ENCODE measurements around the gene RPL31. TPM values are rescaled to one million over a fixed set of nuclear protein-coding genes. Genes with fewer than 3 reads are reported as not detected.
A peak's percentile ranks its signal among the peaks of the same experiment; 100 is the strongest.

Gene RPL31
- total RNA-seq, 1 experiment from 2014 or later, result 865 TPM

GRCh38 chr2:101018934-101019333, 16.8 kb downstream of the RPL31 start:
- no peak for DNase-seq
- no peaks in the 10 kb centered on the region for H3K27me3 ChIP-seq (ENCODE audit: control insufficient read depth, insufficient read depth, low read length)
- H3K4me3 ChIP-seq (ENCODE audit: insufficient read depth, low read depth, low read length), result no peak overlapping the region
- peaks cover 20% of the 10 kb centered on the region for H3K36me3 ChIP-seq (replicated peaks; ENCODE audit: control insufficient read depth, insufficient read depth, low read length)

DNA sequence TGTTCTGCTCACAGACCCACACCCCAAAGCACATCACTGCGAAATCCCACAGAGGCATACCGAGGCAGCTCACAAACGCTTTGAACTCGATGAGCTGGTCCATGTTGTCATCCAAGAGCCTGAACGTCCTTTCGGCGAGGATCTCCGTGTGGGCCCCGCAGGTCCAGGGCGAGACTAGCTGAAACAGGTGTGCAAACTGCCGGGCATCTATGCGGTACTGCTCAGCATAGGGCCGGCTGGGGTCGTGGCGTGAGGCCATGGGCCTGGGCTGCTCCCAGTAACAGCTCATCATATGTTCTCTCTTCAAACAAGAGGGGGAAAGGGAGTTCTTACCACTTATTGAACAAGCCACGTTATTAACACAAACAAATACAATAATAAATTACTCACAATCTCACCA, 20.1 kb downstream of the RPL31 start:
- DNase-seq, result no peak
- Histone ChIP-seq H3K27me3 (ENCODE audit: control insufficient read depth, insufficient read depth, low read length) (no peaks in the 10 kb centered on the region), H3K36me3 (replicated peaks; ENCODE audit: control insufficient read depth, insufficient read depth, low read length) (peaks cover 19% of the 10 kb centered on the region), H3K4me3 (ENCODE audit: insufficient read depth, low read depth, low read length) (no peak overlapping the region)

DNA sequence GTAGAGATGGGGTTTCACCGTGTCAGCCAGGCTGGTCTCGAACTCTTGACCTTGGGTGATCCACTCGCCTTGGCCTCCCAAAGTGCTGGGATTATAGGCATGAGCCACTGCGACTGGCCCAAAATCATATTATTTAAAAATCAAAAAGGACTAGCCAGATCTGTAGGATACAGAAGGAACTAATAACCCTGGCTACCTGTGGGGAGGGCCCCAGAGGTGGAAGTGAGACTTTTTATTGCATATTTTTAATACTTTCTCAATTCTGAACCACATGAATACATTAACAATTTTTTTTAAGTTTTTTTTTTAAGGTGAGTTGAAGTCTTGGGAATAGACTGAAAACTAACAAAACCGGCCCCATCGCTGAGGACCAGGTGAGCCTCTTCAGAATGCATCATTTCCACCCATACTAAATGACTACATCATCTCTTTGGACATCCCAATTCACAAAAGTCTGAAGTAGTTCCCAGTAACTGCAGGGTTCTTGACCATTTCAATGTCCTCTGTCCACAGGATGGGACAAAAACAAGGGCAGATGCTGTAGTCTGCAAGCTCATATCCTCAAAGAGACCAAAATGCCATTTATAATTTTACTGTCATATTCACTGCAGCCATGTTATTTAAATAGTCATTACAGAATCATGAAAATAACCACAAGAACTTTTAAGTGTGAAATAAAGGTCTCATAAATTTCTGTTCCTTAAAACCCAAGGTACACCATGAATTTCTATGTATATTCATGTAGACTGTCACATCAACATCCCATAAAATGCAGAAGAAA, 21.4 kb downstream of the RPL31 start:
- Histone ChIP-seq H3K27me3 (ENCODE audit: control insufficient read depth, insufficient read depth, low read length) (no peaks in the 10 kb centered on the region), H3K4me3 (ENCODE audit: insufficient read depth, low read depth, low read length) (no peak overlapping the region), H3K36me3 (replicated peaks; ENCODE audit: control insufficient read depth, insufficient read depth, low read length) (peaks cover 16% of the 10 kb centered on the region)
- no peak for DNase-seq

GRCh38 chr2:101025561-101025960, 23.5 kb downstream of the RPL31 start:
- no peak for DNase-seq
- no peaks in the 10 kb centered on the region for H3K27me3 ChIP-seq (ENCODE audit: control insufficient read depth, insufficient read depth, low read length)
- no peak overlapping the region for H3K4me3 ChIP-seq (ENCODE audit: insufficient read depth, low read depth, low read length)
- H3K36me3 ChIP-seq (replicated peaks; ENCODE audit: control insufficient read depth, insufficient read depth, low read length), result peaks cover 15% of the 10 kb centered on the region

- peak; percentile 59 for DNase-seq
- peaks cover 14% of the 10 kb centered on the region for H3K36me3 ChIP-seq (replicated peaks; ENCODE audit: control insufficient read depth, insufficient read depth, low read length)
- H3K4me3 ChIP-seq (ENCODE audit: insufficient read depth, low read depth, low read length), result no peak overlapping the region
- no peaks in the 10 kb centered on the region for H3K27me3 ChIP-seq (ENCODE audit: control insufficient read depth, insufficient read depth, low read length)
These were observed 24.2 kb downstream of the RPL31 start for GRCh38 chr2:101026253-101026701.

DNA sequence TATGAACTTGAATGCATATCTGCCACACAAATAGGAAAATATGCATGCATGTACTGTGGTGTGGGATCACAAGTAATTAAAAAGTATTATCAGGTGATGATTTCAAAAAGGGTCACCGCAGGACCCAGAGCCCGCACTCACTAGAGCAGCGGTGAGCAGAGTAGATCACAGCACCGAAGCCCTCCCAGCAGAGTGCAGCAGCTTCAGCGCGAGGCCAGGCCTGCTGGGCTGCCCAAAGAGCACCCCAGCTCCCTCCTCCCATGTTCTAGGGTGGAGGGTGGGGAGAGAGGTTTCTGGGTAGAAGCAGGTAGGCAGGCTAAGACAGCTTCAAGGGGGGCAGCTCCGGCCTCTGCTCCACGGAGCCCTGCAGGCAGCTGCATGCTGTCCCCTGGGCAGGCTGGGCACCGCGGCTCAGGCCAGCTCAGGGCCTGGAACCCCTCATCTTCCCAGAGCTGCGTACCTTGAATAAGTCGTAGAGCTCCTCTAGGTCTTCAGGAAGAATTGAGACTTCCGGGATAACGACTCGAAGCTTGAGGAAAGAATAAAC, 24.9 kb downstream of the RPL31 start:
- H3K27me3 ChIP-seq (ENCODE audit: control insufficient read depth, insufficient read depth, low read length), result no peaks in the 10 kb centered on the region
- H3K4me3 ChIP-seq (ENCODE audit: insufficient read depth, low read depth, low read length), result no peak overlapping the region
- peaks cover 10% of the 10 kb centered on the region for H3K36me3 ChIP-seq (replicated peaks; ENCODE audit: control insufficient read depth, insufficient read depth, low read length)
- peak; percentile 36 for DNase-seq

GRCh38 chr2:101027852-101028251, 25.8 kb downstream of the RPL31 start:
- Histone ChIP-seq H3K27me3 (ENCODE audit: control insufficient read depth, insufficient read depth, low read length) (no peaks in the 10 kb centered on the region), H3K4me3 (ENCODE audit: insufficient read depth, low read depth, low read length) (no peak overlapping the region), H3K36me3 (replicated peaks; ENCODE audit: control insufficient read depth, insufficient read depth, low read length) (peaks cover 10% of the 10 kb centered on the region)
- DNase-seq, result no peak

GRCh38 chr2:101030866-101031554, 28.9 kb downstream of the RPL31 start:
- no peak for DNase-seq
- H3K36me3 ChIP-seq (replicated peaks; ENCODE audit: control insufficient read depth, insufficient read depth, low read length), result peaks cover 17% of the 10 kb centered on the region

GRCh38 chr2:101032084-101032776, 30.1 kb downstream of the RPL31 start:
- Histone ChIP-seq H3K27me3 (ENCODE audit: control insufficient read depth, insufficient read depth, low read length) (no peaks in the 10 kb centered on the region), H3K36me3 (replicated peaks; ENCODE audit: control insufficient read depth, insufficient read depth, low read length) (peaks cover 17% of the 10 kb centered on the region), H3K4me3 (ENCODE audit: insufficient read depth, low read depth, low read length) (no peak overlapping the region)
- no peak for DNase-seq

More at GRCh38 chr2:101030866-101031554, 28.9 kb downstream of the RPL31 start:
- Histone ChIP-seq H3K27me3 (ENCODE audit: control insufficient read depth, insufficient read depth, low read length) (no peaks in the 10 kb centered on the region), H3K4me3 (ENCODE audit: insufficient read depth, low read depth, low read length) (no peak overlapping the region)

DNA sequence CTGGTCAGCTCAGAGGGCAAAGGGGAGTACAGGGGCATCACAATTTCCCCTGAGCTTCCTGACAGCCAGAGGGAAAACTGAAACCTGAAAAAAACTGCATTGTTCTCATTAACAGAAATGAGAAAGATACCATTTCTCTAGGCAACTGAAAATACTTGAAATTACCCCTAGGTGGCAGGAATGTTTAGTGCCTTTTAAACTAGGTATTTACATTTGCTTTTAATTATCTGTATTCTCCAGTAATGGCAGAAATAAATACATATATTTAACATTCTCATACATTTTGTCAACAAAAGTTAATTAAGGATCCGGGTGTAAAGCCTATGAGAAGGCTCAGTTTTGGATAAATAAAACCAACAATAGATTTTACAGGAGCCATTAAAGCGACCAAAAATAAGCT, 34.5 kb downstream of the RPL31 start:
- Histone ChIP-seq H3K4me3 (ENCODE audit: insufficient read depth, low read depth, low read length) (no peak overlapping the region), H3K36me3 (replicated peaks; ENCODE audit: control insufficient read depth, insufficient read depth, low read length) (peaks cover 12% of the 10 kb centered on the region), H3K27me3 (ENCODE audit: control insufficient read depth, insufficient read depth, low read length) (no peaks in the 10 kb centered on the region)
- peak; percentile 60 for DNase-seq

GRCh38 chr2:101037161-101037755, 35.2 kb downstream of the RPL31 start:
- no peaks in the 10 kb centered on the region for H3K27me3 ChIP-seq (ENCODE audit: control insufficient read depth, insufficient read depth, low read length)
- no peak overlapping the region for H3K4me3 ChIP-seq (ENCODE audit: insufficient read depth, low read depth, low read length)
- peaks cover 11% of the 10 kb centered on the region for H3K36me3 ChIP-seq (replicated peaks; ENCODE audit: control insufficient read depth, insufficient read depth, low read length)
- no peak for DNase-seq

- Histone ChIP-seq H3K36me3 (replicated peaks; ENCODE audit: control insufficient read depth, insufficient read depth, low read length) (peaks cover 11% of the 10 kb centered on the region), H3K27me3 (ENCODE audit: control insufficient read depth, insufficient read depth, low read length) (no peaks in the 10 kb centered on the region), H3K4me3 (ENCODE audit: insufficient read depth, low read depth, low read length) (no peak overlapping the region)
- peak; percentile 74 for DNase-seq
These were observed 36.6 kb downstream of the RPL31 start for GRCh38 chr2:101038455-101039255.

- Histone ChIP-seq H3K27me3 (ENCODE audit: control insufficient read depth, insufficient read depth, low read length) (no peaks in the 10 kb centered on the region), H3K4me3 (ENCODE audit: insufficient read depth, low read depth, low read length) (no peak overlapping the region), H3K36me3 (replicated peaks; ENCODE audit: control insufficient read depth, insufficient read depth, low read length) (peaks cover 10% of the 10 kb centered on the region)
- no peak for DNase-seq
These were observed 38.0 kb downstream of the RPL31 start for GRCh38 chr2:101040072-101040471.

Data from H7 (cell line).